ENCODE data around the gene RGS13. TPM values are rescaled to one million over a fixed set of nuclear protein-coding genes. Genes with fewer than 3 reads are reported as not detected.

Gene RGS13
- total and polyA plus RNA-seq, 2 experiments from 2014 or later = not detected

DNA sequence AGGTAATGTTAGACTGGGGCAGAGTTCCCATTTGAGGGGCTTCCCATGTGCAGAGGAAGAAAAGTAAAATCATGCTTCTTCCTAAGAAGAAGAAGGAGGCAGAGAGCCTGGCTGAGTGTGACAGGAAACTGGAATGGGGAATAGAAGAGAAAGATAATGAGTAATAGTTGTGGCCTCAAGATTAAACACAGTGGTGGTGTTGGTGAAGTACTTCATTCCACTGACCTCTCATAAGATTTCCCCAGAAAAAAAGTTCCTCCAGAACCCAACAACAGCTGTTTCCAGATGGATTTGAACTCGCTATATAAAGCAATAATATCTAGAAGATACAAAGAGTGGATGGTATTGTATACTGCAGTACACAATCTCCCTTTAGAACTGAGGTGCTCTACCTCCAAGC, 47.4 kb upstream of the RGS13 start (continued):
- TF ChIP-seq ZNF462 (CRISPR knock-in tag; IDR thresholded peaks at IDR 0.05) (no peak), POLR2AphosphoS5 (IDR thresholded peaks at IDR 0.05; ENCODE audit: low read depth) (no peak), CREB1 (CRISPR knock-in tag; IDR thresholded peaks at IDR 0.05; ENCODE audit: low read depth) (no peak), ETS1 (IDR thresholded peaks at IDR 0.05) (no peak)

GRCh38 chr1:192589813-192590212, 46.1 kb upstream of the RGS13 start:
- Histone ChIP-seq H3K4me3 (no peak overlapping the region), H3K9me2 (ENCODE audit: insufficient read depth) (no peaks in the 10 kb centered on the region), H3K4me2 (no peak overlapping the region), H2AFZ (no peak overlapping the region), H3K79me2 (replicated peaks; ENCODE audit: insufficient read depth) (no peaks in the 10 kb centered on the region), H3K27me3 (ENCODE audit: insufficient read depth) (no peaks in the 10 kb centered on the region), H3K36me3 (ENCODE audit: insufficient read depth) (no peaks in the 10 kb centered on the region), H3K4me1 (ENCODE audit: insufficient read depth) (no peaks in the 10 kb centered on the region), H3K27ac (ENCODE audit: low read depth) (no peak overlapping the region), H4K20me1 (replicated peaks; ENCODE audit: insufficient read depth) (no peaks in the 10 kb centered on the region), H3F3A (replicated peaks; ENCODE audit: low read depth) (no peaks in the 10 kb centered on the region)
- Mint-ChIP-seq H3K4me3 (no peak overlapping the region), H3K36me3 (ENCODE audit: low read depth) (no peaks in the 10 kb centered on the region), H3K4me1 (no peaks in the 10 kb centered on the region; the same call in 2 of the 3 replicates), H3K27ac (no peak overlapping the region), H3K9me3 (no peaks in the 10 kb centered on the region), H3K27me3 (ENCODE audit: insufficient read depth, low read depth, poor library complexity) (no peaks in the 10 kb centered on the region)
- DNase-seq (ENCODE audit: low spot score) (no peak), ATAC-seq (no peak)
- TF ChIP-seq EZH2phosphoT487 (IDR thresholded peaks at IDR 0.05; ENCODE audit: unreplicated experiment) (no peak), STAT1 (IDR thresholded peaks at IDR 0.05; ENCODE audit: unreplicated experiment) (no peak), CREB1 (CRISPR knock-in tag; IDR thresholded peaks at IDR 0.05; ENCODE audit: low read depth) (no peak), ZNF462 (CRISPR knock-in tag; IDR thresholded peaks at IDR 0.05) (no peak), CTCF (conservative IDR thresholded peaks at IDR 0.05; ENCODE audit: low read depth in 2 of 2) (no peak)
